Liver (tissue), 3 donors: ENCODE results near the gene LCE1E.

Experiments used
- FOXA1 ChIP-seq: IDR thresholded peaks from 2 replicates; pipeline ENCODE4 v1.6.1; 2016; ENCODE audit warnings: antibody characterized with exemption
- GABPA ChIP-seq, 2 donors: IDR thresholded peaks in 1 of 2; conservative IDR thresholded peaks in 1 of 2; 2 replicates each; pipeline ENCODE4 v1.6.1; 2016; ENCODE audit warnings: antibody characterized with exemption in 2 of 2, mild to moderate bottlenecking in 1 of 2, moderate library complexity in 1 of 2
- HNF4A ChIP-seq, 2 donors: conservative IDR thresholded peaks; 2 replicates each; pipeline ENCODE4 v1.6.1; 2016; ENCODE audit warnings: antibody characterized with exemption in 2 of 2, mild to moderate bottlenecking in 2 of 2
- JUND ChIP-seq, 2 donors: IDR thresholded peaks; 2 replicates each; pipeline ENCODE4 v1.6.1; 2016; ENCODE audit warnings: antibody characterized with exemption in 2 of 2
- MAX ChIP-seq: IDR thresholded peaks from 2 replicates; pipeline ENCODE4 v1.6.1; 2016; ENCODE audit warnings: antibody characterized with exemption
- NR2F2 ChIP-seq: IDR thresholded peaks from 2 replicates; pipeline ENCODE4 v1.6.1; 2016; ENCODE audit warnings: antibody characterized with exemption
- RAD21 ChIP-seq, 2 donors: IDR thresholded peaks; 2 replicates each; pipeline ENCODE4 v1.6.1; 2016; ENCODE audit warnings: antibody characterized with exemption in 2 of 2, mild to moderate bottlenecking in 2 of 2
- RXRA ChIP-seq, 2 donors: IDR thresholded peaks; 2 replicates each; pipeline ENCODE4 v1.6.1; 2017 to 2018; ENCODE audit warnings: antibody characterized with exemption in 2 of 2, mild to moderate bottlenecking in 1 of 2
- SP1 ChIP-seq: IDR thresholded peaks from 2 replicates; pipeline ENCODE4 v1.6.1; 2018; ENCODE audit warnings: antibody characterized with exemption, mild to moderate bottlenecking
- TAF1 ChIP-seq: conservative IDR thresholded peaks from 2 replicates; pipeline ENCODE4 v1.6.1; 2016; ENCODE audit warnings: antibody characterized with exemption, mild to moderate bottlenecking
- YY1 ChIP-seq: IDR thresholded peaks from 2 replicates; pipeline ENCODE4 v1.6.1; 2016; ENCODE audit warnings: antibody characterized with exemption, mild to moderate bottlenecking
- TF ChIP-seq, protein P1 (sequence below): fragments of 150-350 bp; IDR thresholded peaks from 2 replicates; pipeline ENCODE4 v1.5.1; 2017; ENCODE audit warnings: improper control_type of control experiment, low read depth, low read length; ENCODE audit not compliant: missing input control
- TF ChIP-seq, protein P2 (sequence below): IDR thresholded peaks from 2 replicates; pipeline ENCODE4 v1.6.1; 2016; ENCODE audit warnings: antibody characterized with exemption
- TF ChIP-seq, protein P3 (sequence below): IDR thresholded peaks from 2 replicates; pipeline ENCODE4 v1.6.1; 2016; ENCODE audit warnings: antibody characterized with exemption, mild to moderate bottlenecking
- donor health status: healthy.
- donor health status: healthy.

GRCh38 chr1:152786077-152786476, at the start of gene LCE1E:
- TF ChIP-seq, protein P1, sequence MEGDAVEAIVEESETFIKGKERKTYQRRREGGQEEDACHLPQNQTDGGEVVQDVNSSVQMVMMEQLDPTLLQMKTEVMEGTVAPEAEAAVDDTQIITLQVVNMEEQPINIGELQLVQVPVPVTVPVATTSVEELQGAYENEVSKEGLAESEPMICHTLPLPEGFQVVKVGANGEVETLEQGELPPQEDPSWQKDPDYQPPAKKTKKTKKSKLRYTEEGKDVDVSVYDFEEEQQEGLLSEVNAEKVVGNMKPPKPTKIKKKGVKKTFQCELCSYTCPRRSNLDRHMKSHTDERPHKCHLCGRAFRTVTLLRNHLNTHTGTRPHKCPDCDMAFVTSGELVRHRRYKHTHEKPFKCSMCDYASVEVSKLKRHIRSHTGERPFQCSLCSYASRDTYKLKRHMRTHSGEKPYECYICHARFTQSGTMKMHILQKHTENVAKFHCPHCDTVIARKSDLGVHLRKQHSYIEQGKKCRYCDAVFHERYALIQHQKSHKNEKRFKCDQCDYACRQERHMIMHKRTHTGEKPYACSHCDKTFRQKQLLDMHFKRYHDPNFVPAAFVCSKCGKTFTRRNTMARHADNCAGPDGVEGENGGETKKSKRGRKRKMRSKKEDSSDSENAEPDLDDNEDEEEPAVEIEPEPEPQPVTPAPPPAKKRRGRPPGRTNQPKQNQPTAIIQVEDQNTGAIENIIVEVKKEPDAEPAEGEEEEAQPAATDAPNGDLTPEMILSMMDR, result no peak
- TF ChIP-seq, protein P2, sequence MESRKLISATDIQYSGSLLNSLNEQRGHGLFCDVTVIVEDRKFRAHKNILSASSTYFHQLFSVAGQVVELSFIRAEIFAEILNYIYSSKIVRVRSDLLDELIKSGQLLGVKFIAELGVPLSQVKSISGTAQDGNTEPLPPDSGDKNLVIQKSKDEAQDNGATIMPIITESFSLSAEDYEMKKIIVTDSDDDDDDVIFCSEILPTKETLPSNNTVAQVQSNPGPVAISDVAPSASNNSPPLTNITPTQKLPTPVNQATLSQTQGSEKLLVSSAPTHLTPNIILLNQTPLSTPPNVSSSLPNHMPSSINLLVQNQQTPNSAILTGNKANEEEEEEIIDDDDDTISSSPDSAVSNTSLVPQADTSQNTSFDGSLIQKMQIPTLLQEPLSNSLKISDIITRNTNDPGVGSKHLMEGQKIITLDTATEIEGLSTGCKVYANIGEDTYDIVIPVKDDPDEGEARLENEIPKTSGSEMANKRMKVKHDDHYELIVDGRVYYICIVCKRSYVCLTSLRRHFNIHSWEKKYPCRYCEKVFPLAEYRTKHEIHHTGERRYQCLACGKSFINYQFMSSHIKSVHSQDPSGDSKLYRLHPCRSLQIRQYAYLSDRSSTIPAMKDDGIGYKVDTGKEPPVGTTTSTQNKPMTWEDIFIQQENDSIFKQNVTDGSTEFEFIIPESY, result no peak
- TF ChIP-seq RXRA (IDR thresholded peaks at IDR 0.05) (no peak), JUND (IDR thresholded peaks at IDR 0.05) (no peak), TAF1 (no peak), FOXA1 (no peak), YY1 (no peak), SP1 (no peak), HNF4A (conservative IDR thresholded peaks at IDR 0.05) (no peak), MAX (no peak), RAD21 (IDR thresholded peaks at IDR 0.05) (no peak), GABPA (IDR thresholded peaks at IDR 0.05 in 1 of 2, conservative IDR thresholded peaks at IDR 0.05 in 1 of 2) (no peak), NR2F2 (no peak)
- TF ChIP-seq, protein P3, sequence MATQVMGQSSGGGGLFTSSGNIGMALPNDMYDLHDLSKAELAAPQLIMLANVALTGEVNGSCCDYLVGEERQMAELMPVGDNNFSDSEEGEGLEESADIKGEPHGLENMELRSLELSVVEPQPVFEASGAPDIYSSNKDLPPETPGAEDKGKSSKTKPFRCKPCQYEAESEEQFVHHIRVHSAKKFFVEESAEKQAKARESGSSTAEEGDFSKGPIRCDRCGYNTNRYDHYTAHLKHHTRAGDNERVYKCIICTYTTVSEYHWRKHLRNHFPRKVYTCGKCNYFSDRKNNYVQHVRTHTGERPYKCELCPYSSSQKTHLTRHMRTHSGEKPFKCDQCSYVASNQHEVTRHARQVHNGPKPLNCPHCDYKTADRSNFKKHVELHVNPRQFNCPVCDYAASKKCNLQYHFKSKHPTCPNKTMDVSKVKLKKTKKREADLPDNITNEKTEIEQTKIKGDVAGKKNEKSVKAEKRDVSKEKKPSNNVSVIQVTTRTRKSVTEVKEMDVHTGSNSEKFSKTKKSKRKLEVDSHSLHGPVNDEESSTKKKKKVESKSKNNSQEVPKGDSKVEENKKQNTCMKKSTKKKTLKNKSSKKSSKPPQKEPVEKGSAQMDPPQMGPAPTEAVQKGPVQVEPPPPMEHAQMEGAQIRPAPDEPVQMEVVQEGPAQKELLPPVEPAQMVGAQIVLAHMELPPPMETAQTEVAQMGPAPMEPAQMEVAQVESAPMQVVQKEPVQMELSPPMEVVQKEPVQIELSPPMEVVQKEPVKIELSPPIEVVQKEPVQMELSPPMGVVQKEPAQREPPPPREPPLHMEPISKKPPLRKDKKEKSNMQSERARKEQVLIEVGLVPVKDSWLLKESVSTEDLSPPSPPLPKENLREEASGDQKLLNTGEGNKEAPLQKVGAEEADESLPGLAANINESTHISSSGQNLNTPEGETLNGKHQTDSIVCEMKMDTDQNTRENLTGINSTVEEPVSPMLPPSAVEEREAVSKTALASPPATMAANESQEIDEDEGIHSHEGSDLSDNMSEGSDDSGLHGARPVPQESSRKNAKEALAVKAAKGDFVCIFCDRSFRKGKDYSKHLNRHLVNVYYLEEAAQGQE, result no peak
